Mammary epithelial cell (primary cell): Measurements from ENCODE around the gene SDR39U1.

Experiments
- EZH2 ChIP-seq: IDR thresholded peaks from 2 replicates; pipeline ENCODE4 v1.6.1; 2012; ENCODE audit warnings: low read length, inconsistent platforms, borderline replicate concordance
- TF ChIP-seq, protein P1 (sequence below), 2 donors: IDR thresholded peaks in 1 of 2; conservative IDR thresholded peaks in 1 of 2; 2 replicates each; pipeline ENCODE4 v1.5.1; 2011 to 2012; ENCODE audit warnings: inconsistent platforms in 2 of 2, low read length in 2 of 2, mild to moderate bottlenecking in 2 of 2, control low read depth in 1 of 2, low read depth in 1 of 2; ENCODE audit not compliant: insufficient read depth in 1 of 2; ENCODE audit errors: extremely low read depth in 1 of 2

DNA sequence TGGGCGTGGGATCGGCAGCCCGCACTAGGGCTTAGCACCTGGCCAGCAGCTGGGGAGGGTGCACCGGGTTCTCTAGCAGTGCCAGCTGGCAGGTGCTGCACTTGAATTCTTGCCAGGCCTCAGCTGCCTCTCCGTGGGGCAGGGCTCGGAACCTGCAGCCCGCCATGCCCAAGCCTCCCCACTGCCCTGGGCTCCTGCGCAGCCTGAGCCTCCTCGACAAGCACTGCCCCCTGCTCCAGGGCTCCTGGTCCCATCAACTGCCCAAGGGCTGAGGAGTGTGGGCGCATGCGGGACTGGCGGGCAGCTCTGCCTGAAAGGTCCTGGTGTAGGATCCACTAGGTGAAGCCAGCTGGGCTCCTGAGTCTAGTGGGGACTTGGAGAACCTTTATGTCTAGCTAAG, 30.6 kb upstream of the SDR39U1 start:
- TF ChIP-seq, protein P1, sequence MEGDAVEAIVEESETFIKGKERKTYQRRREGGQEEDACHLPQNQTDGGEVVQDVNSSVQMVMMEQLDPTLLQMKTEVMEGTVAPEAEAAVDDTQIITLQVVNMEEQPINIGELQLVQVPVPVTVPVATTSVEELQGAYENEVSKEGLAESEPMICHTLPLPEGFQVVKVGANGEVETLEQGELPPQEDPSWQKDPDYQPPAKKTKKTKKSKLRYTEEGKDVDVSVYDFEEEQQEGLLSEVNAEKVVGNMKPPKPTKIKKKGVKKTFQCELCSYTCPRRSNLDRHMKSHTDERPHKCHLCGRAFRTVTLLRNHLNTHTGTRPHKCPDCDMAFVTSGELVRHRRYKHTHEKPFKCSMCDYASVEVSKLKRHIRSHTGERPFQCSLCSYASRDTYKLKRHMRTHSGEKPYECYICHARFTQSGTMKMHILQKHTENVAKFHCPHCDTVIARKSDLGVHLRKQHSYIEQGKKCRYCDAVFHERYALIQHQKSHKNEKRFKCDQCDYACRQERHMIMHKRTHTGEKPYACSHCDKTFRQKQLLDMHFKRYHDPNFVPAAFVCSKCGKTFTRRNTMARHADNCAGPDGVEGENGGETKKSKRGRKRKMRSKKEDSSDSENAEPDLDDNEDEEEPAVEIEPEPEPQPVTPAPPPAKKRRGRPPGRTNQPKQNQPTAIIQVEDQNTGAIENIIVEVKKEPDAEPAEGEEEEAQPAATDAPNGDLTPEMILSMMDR (conservative IDR thresholded peaks at IDR 0.05 in 1 of 2, IDR thresholded peaks at IDR 0.05 in 1 of 2; ENCODE audit: extremely low read depth in 1 of 2, insufficient read depth in 1 of 2, low read depth in 1 of 2, low read length in 2 of 2) = no peak
- no peak for TF ChIP-seq EZH2
